ENCODE results near the gene IL1A.
A peak's percentile ranks its signal among the peaks of the same experiment; 100 is the strongest.

The IL1A gene

DNA sequence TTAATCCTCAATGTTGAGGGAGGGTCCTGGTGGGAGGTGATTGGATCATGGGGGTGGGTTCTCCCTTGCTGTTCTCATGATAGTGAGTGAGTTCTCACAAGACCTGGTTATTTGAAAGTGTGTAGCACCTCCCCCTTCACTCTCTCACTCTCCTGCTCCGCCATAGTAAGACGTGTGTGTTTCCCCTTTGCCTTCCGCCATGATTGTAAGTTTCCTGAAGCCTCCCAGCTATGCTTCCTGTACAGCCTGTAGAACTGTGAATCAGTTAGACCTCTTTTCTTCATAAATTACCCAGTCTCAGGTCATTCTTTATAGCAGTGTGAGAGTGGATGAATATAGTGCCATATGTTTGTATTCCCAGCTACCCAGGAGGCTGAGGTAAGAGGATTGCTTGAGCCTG lies 42.7 kb upstream of the IL1A start:
- Mint-ChIP-seq H3K27me3 (peaks cover 12 to 27% of the 10 kb centered on the region in 2 donors), H3K27ac (no peak overlapping the region), H3K4me3 (no peak overlapping the region), H3K9me3 (no peaks in the 10 kb centered on the region), H3K36me3 (ENCODE audit: insufficient read depth) (peaks cover 4% of the 10 kb centered on the region), H3K4me1 (ENCODE audit: low read depth in 2 of 2) (peaks cover 3 to 7% of the 10 kb centered on the region in 2 donors)
- DNase-seq, result no peak
- ATAC-seq (replicated peaks), result no peak

DNA sequence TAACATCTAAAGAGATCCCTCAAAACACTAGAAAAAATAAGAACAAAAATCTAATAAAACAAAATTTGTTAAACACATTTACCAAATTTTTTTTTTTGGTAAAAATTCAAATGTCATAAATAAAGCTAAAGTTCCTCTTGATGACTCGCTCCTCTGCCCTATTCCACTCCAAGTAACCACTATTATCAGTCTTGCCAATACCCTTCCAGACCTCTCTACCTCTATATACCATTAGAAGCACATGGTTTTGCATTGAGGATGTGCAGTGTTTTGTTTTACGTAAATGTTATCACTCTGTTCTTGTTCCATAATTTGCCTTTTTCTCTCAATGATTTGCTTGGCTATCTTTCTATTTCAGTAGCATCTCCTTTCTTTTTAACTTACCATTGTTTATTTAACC lies 41.4 kb upstream of the IL1A start:
- peaks cover 8 to 15% of the 10 kb centered on the region in 2 donors for H3K4me1 Mint-ChIP-seq (ENCODE audit: low read depth in 2 of 2)
- DNase-seq, result no peak
- H3K4me3 Mint-ChIP-seq, result no peak overlapping the region
- no peak overlapping the region for H3K27ac Mint-ChIP-seq
- peaks cover 4% of the 10 kb centered on the region for H3K36me3 Mint-ChIP-seq (ENCODE audit: insufficient read depth)
- H3K27me3 Mint-ChIP-seq, result peaks cover 12 to 17% of the 10 kb centered on the region in 2 donors
- ATAC-seq (replicated peaks), result no peak
- H3K9me3 Mint-ChIP-seq, result no peaks in the 10 kb centered on the region

GRCh38 chr2:112824694-112825085 lies 40.4 kb upstream of the IL1A start:
- DNase-seq, result no peak

DNA sequence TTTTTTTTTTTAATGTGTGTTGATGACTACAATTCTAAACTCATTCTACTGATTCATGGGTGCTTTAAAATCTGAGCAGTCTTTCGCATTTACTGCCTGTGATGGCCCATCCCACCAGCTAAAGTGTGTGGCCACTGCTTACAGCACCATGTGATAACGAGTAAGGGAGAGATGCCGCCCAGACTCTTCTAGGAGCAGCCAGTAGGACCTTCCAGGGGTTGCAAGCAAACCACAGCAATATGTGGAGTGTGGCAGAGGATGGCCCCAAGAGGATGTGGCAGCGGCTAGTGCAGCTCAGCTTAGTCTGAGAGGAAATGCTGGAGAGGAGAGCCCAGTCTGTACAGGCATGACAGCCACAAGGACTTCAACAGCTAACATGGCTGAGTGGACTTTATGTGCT lies 37.4 kb upstream of the IL1A start:
- DNase-seq (peak in 1 of 3 experiments; percentile 14), ATAC-seq (replicated peaks) (peak; percentile 47)
- H3K4me1 Mint-ChIP-seq (ENCODE audit: low read depth in 2 of 2), result peaks cover 8 to 15% of the 10 kb centered on the region in 2 donors
- no peak overlapping the region for H3K4me3 Mint-ChIP-seq
- H3K36me3 Mint-ChIP-seq (ENCODE audit: insufficient read depth), result peaks cover 4% of the 10 kb centered on the region
- H3K27me3 Mint-ChIP-seq, result no peaks in the 10 kb centered on the region
- no peaks in the 10 kb centered on the region for H3K9me3 Mint-ChIP-seq
- H3K27ac Mint-ChIP-seq, result peak overlapping the region in 1 of 2 donors; percentile 35

More at GRCh38 chr2:112824694-112825085, 40.4 kb upstream of the IL1A start:
- H3K9me3 Mint-ChIP-seq, result no peaks in the 10 kb centered on the region
- H3K4me1 Mint-ChIP-seq (ENCODE audit: low read depth in 2 of 2), result peaks cover 8 to 15% of the 10 kb centered on the region in 2 donors
- peaks cover 6 to 9% of the 10 kb centered on the region in 2 donors for H3K27me3 Mint-ChIP-seq
- peaks cover 4% of the 10 kb centered on the region for H3K36me3 Mint-ChIP-seq (ENCODE audit: insufficient read depth)
- no peak for ATAC-seq (replicated peaks)
- H3K4me3 Mint-ChIP-seq, result no peak overlapping the region
- H3K27ac Mint-ChIP-seq, result peak overlapping the region in 1 of 2 donors; percentile 26

DNA sequence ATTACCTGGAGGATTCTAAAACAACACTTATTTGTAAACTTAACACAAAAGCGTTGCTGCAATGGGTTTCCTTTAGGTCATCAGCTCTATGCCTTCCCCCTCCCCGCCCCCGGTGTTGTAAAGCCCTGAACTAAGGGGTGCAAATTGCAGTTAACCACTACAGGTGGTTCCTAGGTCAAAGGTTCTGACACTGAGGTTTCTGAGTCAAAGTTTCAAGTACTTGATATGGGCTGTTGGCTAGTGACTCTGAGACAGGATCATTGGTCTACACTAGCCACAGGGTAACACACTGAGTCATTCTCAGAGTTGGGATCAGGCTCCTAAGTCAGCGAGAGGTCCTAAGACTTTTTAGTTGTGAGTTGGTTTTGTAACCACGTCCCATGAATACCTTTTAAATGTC lies 36.8 kb upstream of the IL1A start:
- Mint-ChIP-seq H3K9me3 (no peaks in the 10 kb centered on the region), H3K4me1 (ENCODE audit: low read depth in 2 of 2) (peaks cover 8 to 15% of the 10 kb centered on the region in 2 donors), H3K27ac (peak overlapping the region in 1 of 2 donors; percentile 35), H3K27me3 (no peaks in the 10 kb centered on the region), H3K36me3 (ENCODE audit: insufficient read depth) (peaks cover 4% of the 10 kb centered on the region), H3K4me3 (no peak overlapping the region)
- ATAC-seq (replicated peaks) (peak; percentile 29), DNase-seq (no peak)

DNA sequence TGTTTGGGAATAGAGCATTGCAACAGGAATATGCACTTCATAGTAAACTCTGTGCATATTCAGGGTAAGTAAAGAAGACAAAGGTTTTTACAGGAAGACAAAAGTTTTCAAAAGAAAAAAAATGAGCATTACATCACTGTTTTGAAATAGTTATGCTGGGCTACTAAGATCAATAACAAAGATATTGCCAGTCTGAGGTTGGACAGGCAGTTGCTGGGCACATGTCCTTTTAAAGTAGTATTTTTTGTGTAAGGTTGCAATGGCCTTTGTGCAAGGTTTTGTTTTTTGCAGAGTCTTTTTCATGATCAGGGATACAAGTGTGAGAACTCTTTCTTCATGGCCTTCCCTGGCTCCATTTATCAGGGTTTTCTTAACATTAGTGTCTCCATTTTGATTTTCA lies 36.0 kb upstream of the IL1A start:
- H3K27ac Mint-ChIP-seq, result no peak overlapping the region
- peaks cover 4% of the 10 kb centered on the region for H3K36me3 Mint-ChIP-seq (ENCODE audit: insufficient read depth)
- peaks cover 8 to 15% of the 10 kb centered on the region in 2 donors for H3K4me1 Mint-ChIP-seq (ENCODE audit: low read depth in 2 of 2)
- no peaks in the 10 kb centered on the region for H3K27me3 Mint-ChIP-seq
- H3K9me3 Mint-ChIP-seq, result no peaks in the 10 kb centered on the region
- no peak overlapping the region for H3K4me3 Mint-ChIP-seq
- no peak for DNase-seq
- no peak for ATAC-seq (replicated peaks)

DNA sequence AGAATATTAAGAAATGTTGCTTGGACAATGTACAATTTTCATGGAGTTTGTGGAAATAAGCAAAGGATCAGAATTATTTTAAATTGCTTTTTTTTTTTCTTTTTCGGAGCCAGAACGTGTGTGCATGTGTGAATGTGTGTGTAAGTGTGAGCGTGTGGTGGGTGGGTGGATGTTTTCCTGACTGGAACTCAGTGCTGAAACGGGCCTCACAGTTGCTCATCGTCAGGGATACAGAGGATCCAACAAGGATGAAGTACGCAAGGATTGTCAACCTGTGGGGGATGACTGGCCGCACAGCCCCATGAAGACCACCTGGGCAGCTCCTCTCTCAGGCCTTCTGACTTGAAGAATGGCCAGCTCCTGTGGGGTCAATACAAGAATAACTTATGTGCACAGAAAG lies 34.8 kb upstream of the IL1A start:
- Mint-ChIP-seq H3K27me3 (no peaks in the 10 kb centered on the region), H3K4me3 (no peak overlapping the region), H3K27ac (no peak overlapping the region), H3K36me3 (ENCODE audit: insufficient read depth) (peaks cover 2% of the 10 kb centered on the region), H3K9me3 (no peaks in the 10 kb centered on the region), H3K4me1 (ENCODE audit: low read depth in 2 of 2) (peaks cover 10 to 15% of the 10 kb centered on the region in 2 donors)
- DNase-seq, result no peak
- ATAC-seq (replicated peaks), result no peak

DNA sequence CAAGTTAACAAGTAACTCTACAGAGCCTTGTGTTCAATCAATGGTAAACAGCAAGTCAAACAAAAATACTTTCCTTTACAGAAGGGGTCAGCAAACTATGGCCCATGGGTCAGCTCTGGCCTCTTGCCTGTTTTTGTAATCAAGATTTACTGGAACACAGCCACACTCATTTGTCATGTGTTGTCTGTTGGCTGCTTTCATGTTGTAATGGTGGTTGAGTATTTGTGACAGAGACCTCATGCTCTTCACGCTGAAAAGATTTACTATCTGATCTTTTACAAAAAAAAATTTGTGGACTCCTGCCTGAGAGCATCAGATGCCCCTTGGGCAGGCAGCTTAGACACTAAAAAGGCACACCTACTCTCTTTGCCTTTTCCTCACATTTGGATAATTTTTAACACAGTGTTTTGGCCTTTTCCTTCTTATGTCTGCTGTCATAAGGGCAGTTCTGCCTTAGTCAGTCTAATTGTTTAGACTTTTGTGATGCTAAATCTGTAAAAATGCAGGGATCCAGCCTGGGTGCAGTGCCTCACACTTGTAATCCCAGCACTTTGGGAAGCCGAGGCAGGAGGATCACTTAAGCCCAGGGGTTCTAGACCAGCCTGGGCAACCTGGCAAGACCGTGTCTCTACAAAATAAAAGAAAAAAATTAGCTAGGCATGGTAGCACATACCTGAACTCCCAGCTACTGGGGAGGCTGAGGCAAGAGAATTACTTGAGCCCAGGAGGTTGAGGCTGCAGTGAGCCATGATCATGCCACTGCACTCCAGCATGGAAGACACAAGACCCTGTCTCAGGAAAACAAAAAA lies 34.0 kb upstream of the IL1A start:
- Mint-ChIP-seq H3K36me3 (ENCODE audit: insufficient read depth) (no peaks in the 10 kb centered on the region), H3K27ac (no peak overlapping the region), H3K27me3 (no peaks in the 10 kb centered on the region), H3K4me3 (no peak overlapping the region), H3K4me1 (ENCODE audit: low read depth in 2 of 2) (peaks cover 10 to 15% of the 10 kb centered on the region in 2 donors), H3K9me3 (no peaks in the 10 kb centered on the region)
- ATAC-seq (replicated peaks), result no peak
- DNase-seq, result no peak

- DNase-seq (no peak), ATAC-seq (replicated peaks) (no peak)
- no peak overlapping the region for H3K27ac Mint-ChIP-seq
- no peaks in the 10 kb centered on the region for H3K9me3 Mint-ChIP-seq
- peaks cover 8 to 12% of the 10 kb centered on the region in 2 donors for H3K4me1 Mint-ChIP-seq (ENCODE audit: low read depth in 2 of 2)
- H3K4me3 Mint-ChIP-seq, result no peak overlapping the region
- H3K36me3 Mint-ChIP-seq (ENCODE audit: insufficient read depth), result no peaks in the 10 kb centered on the region
- no peaks in the 10 kb centered on the region for H3K27me3 Mint-ChIP-seq
Measured at GRCh38 chr2:112817082-112817689, 32.9 kb upstream of the IL1A start.

GRCh38 chr2:112814278-112814677 lies 30.0 kb upstream of the IL1A start:
- peaks cover 7 to 10% of the 10 kb centered on the region in 2 donors for H3K4me1 Mint-ChIP-seq (ENCODE audit: low read depth in 2 of 2)
- no peaks in the 10 kb centered on the region for H3K36me3 Mint-ChIP-seq (ENCODE audit: insufficient read depth)
- H3K27ac Mint-ChIP-seq, result no peak overlapping the region
- DNase-seq (no peak), ATAC-seq (replicated peaks) (no peak)
- no peaks in the 10 kb centered on the region for H3K27me3 Mint-ChIP-seq
- no peaks in the 10 kb centered on the region for H3K9me3 Mint-ChIP-seq
- H3K4me3 Mint-ChIP-seq, result no peak overlapping the region

- ATAC-seq (replicated peaks) (no peak), DNase-seq (no peak)
- H3K27ac Mint-ChIP-seq, result peak overlapping the region in 1 of 2 donors; percentile 33
- no peak overlapping the region for H3K4me3 Mint-ChIP-seq
- no peaks in the 10 kb centered on the region for H3K9me3 Mint-ChIP-seq
- H3K36me3 Mint-ChIP-seq (ENCODE audit: insufficient read depth), result no peaks in the 10 kb centered on the region
- peaks cover 7 to 10% of the 10 kb centered on the region in 2 donors for H3K4me1 Mint-ChIP-seq (ENCODE audit: low read depth in 2 of 2)
- H3K27me3 Mint-ChIP-seq, result no peaks in the 10 kb centered on the region
Measured at GRCh38 chr2:112813280-112813966, 29.1 kb upstream of the IL1A start.

GRCh38 chr2:112812318-112813267 lies 28.3 kb upstream of the IL1A start:
- DNase-seq (no peak), ATAC-seq (replicated peaks) (no peak)
- peak overlapping the region in 1 of 2 donors; percentile 33 for H3K27ac Mint-ChIP-seq
- no peaks in the 10 kb centered on the region for H3K36me3 Mint-ChIP-seq (ENCODE audit: insufficient read depth)
- peaks cover 0 to 2% of the 10 kb centered on the region in 2 donors for H3K9me3 Mint-ChIP-seq
- no peaks in the 10 kb centered on the region for H3K27me3 Mint-ChIP-seq
- peaks cover 7 to 10% of the 10 kb centered on the region in 2 donors for H3K4me1 Mint-ChIP-seq (ENCODE audit: low read depth in 2 of 2)
- H3K4me3 Mint-ChIP-seq, result no peak overlapping the region

GRCh38 chr2:112811841-112812306 lies 27.6 kb upstream of the IL1A start:
- Mint-ChIP-seq H3K4me1 (ENCODE audit: low read depth in 2 of 2) (peaks cover 7 to 10% of the 10 kb centered on the region in 2 donors), H3K27ac (peak overlapping the region in 1 of 2 donors; percentile 33), H3K4me3 (no peak overlapping the region), H3K27me3 (no peaks in the 10 kb centered on the region), H3K36me3 (ENCODE audit: insufficient read depth) (no peaks in the 10 kb centered on the region), H3K9me3 (peaks cover 0 to 5% of the 10 kb centered on the region in 2 donors)
- ATAC-seq (replicated peaks) (no peak), DNase-seq (no peak)

Data from effector memory CD8-positive, alpha-beta T cell (primary cell).